Astrocyte (in vitro differentiated cells and primary cell): ENCODE measurements around the gene THOC3.
"Not testable (repeated sequence)": the region's sequence is repeated elsewhere in the genome, so short reads cannot be mapped to it uniquely, and the experiment has no call there.

Experiments used
- EZH2 ChIP-seq: IDR thresholded peaks from 2 replicates; pipeline ENCODE4 v1.6.1; 2012; ENCODE audit warnings: mild to moderate bottlenecking, low read length, inconsistent platforms; ENCODE audit not compliant: insufficient read depth
- TF ChIP-seq, protein P1 (sequence below): IDR thresholded peaks from 2 replicates; pipeline ENCODE4 v1.5.1; 2011; ENCODE audit warnings: low read depth, mild to moderate bottlenecking, inconsistent platforms, low read length, moderate library complexity; ENCODE audit not compliant: insufficient read depth

- TF ChIP-seq, protein P1, sequence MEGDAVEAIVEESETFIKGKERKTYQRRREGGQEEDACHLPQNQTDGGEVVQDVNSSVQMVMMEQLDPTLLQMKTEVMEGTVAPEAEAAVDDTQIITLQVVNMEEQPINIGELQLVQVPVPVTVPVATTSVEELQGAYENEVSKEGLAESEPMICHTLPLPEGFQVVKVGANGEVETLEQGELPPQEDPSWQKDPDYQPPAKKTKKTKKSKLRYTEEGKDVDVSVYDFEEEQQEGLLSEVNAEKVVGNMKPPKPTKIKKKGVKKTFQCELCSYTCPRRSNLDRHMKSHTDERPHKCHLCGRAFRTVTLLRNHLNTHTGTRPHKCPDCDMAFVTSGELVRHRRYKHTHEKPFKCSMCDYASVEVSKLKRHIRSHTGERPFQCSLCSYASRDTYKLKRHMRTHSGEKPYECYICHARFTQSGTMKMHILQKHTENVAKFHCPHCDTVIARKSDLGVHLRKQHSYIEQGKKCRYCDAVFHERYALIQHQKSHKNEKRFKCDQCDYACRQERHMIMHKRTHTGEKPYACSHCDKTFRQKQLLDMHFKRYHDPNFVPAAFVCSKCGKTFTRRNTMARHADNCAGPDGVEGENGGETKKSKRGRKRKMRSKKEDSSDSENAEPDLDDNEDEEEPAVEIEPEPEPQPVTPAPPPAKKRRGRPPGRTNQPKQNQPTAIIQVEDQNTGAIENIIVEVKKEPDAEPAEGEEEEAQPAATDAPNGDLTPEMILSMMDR, result not testable (repeated sequence)
- TF ChIP-seq EZH2, result not testable (repeated sequence)
These were observed 29.4 kb upstream of the THOC3 start for GRCh38 chr5:175997495-175997894.
